ENCODE data around the gene VNN1. TPM values are rescaled to one million over a fixed set of nuclear protein-coding genes. Genes with fewer than 3 reads are reported as not detected.
A peak's percentile ranks its signal among the peaks of the same experiment; 100 is the strongest.

The VNN1 gene
- total RNA-seq, 1 donor from 2014 or later = not detected

DNA sequence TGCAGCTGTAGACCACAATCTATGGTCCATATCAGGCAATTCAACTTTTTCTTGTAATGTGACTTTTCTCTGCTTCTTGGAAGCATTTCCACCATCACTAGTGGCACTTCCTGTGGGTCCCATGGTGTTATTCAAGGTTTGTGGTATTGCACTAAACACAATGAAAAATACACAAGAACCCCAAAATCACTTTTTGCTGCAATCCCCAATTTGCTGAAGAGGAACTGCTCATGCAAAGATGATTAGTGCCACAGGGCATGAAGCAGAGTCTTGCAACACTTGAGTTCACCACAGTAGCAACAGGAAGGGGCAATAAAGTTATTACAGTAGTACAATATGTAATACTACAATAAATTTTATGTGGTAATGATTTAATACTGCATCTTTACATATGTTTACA is 38.1 kb downstream of the VNN1 start:
- TF ChIP-seq, protein P1, sequence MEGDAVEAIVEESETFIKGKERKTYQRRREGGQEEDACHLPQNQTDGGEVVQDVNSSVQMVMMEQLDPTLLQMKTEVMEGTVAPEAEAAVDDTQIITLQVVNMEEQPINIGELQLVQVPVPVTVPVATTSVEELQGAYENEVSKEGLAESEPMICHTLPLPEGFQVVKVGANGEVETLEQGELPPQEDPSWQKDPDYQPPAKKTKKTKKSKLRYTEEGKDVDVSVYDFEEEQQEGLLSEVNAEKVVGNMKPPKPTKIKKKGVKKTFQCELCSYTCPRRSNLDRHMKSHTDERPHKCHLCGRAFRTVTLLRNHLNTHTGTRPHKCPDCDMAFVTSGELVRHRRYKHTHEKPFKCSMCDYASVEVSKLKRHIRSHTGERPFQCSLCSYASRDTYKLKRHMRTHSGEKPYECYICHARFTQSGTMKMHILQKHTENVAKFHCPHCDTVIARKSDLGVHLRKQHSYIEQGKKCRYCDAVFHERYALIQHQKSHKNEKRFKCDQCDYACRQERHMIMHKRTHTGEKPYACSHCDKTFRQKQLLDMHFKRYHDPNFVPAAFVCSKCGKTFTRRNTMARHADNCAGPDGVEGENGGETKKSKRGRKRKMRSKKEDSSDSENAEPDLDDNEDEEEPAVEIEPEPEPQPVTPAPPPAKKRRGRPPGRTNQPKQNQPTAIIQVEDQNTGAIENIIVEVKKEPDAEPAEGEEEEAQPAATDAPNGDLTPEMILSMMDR (IDR thresholded peaks at IDR 0.05) = no peak
- no peaks in the 10 kb centered on the region for H3K36me3 Mint-ChIP-seq (ENCODE audit: low read depth)
- peaks cover 12% of the 10 kb centered on the region for H3K27me3 Mint-ChIP-seq (ENCODE audit: low read depth)
- no peak overlapping the region for H3K4me3 Mint-ChIP-seq (ENCODE audit: unreplicated experiment)
- H3K27ac Mint-ChIP-seq (ENCODE audit: unreplicated experiment) = no peak overlapping the region
- no peaks in the 10 kb centered on the region for H3K9me3 Mint-ChIP-seq (ENCODE audit: low read depth)
- no peaks in the 10 kb centered on the region for H3K4me1 Mint-ChIP-seq (ENCODE audit: low read depth)
- no peak for DNase-seq (ENCODE audit: low spot score)

DNA sequence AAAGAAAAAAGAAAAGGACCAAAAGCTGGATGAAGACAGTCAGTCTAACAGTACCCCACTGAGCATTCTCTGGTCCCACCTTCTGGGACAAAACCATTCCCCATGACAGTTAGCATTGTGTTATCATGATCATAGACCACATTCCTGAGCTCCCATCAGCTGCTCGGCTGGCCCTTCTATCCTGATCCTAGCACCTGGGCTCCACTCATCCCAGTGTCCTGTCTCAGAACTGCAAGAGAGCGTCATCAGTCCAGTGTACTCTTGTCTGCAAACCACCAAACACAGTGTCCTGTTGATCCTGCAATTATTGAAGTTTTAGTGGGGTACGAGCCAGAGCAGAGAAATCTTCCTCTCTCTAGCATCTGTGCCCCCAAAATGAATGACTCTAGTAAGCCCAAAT is 38.9 kb downstream of the VNN1 start:
- Mint-ChIP-seq H3K27me3 (ENCODE audit: low read depth) (peaks cover 12% of the 10 kb centered on the region), H3K4me1 (ENCODE audit: low read depth) (no peaks in the 10 kb centered on the region), H3K36me3 (ENCODE audit: low read depth) (no peaks in the 10 kb centered on the region), H3K4me3 (ENCODE audit: unreplicated experiment) (no peak overlapping the region), H3K9me3 (ENCODE audit: low read depth) (no peaks in the 10 kb centered on the region), H3K27ac (ENCODE audit: unreplicated experiment) (no peak overlapping the region)
- TF ChIP-seq, protein P1 (IDR thresholded peaks at IDR 0.05) = no peak
- DNase-seq (ENCODE audit: low spot score) = no peak

DNA sequence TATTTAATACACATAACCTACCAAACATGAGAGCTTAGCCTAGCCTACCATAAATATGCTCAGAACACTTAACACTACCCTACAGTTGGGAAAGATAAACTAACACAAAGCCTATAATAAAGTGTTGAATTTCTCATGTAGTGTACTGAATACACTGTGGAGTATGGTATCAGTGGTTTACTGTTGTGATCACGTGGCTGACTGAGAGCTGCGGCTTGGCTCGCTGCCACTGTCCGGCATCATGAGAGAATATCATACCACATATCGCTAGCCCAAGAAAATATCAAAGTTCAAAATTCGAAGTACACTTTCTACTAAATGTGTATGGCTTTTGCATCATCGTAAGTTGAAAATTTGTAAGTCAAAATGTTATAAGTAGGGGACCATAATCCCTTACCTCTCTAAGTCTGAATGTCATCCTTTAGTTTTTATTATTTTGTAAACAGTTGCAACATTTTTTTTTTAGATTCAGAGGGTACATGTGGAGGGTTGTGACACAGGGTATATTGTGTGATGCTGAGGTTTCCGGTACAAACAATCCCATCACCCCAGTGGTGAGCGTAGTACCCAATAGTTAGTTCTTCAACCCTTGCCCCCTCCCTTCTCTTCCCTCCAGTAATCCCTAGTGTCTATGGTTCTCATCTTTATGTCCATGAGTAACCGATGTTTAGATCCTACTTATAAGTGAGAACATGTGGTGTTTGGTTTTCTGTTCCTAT is 40.3 kb downstream of the VNN1 start:
- no peak overlapping the region for H3K27ac Mint-ChIP-seq (ENCODE audit: unreplicated experiment)
- peaks cover 2% of the 10 kb centered on the region for H3K4me1 Mint-ChIP-seq (ENCODE audit: low read depth)
- H3K36me3 Mint-ChIP-seq (ENCODE audit: low read depth) = no peaks in the 10 kb centered on the region
- H3K4me3 Mint-ChIP-seq (ENCODE audit: unreplicated experiment) = no peak overlapping the region
- no peak for DNase-seq (ENCODE audit: low spot score)
- H3K9me3 Mint-ChIP-seq (ENCODE audit: low read depth) = no peaks in the 10 kb centered on the region
- peaks cover 14% of the 10 kb centered on the region for H3K27me3 Mint-ChIP-seq (ENCODE audit: low read depth)
- TF ChIP-seq, protein P1 (IDR thresholded peaks at IDR 0.05) = no peak

DNA sequence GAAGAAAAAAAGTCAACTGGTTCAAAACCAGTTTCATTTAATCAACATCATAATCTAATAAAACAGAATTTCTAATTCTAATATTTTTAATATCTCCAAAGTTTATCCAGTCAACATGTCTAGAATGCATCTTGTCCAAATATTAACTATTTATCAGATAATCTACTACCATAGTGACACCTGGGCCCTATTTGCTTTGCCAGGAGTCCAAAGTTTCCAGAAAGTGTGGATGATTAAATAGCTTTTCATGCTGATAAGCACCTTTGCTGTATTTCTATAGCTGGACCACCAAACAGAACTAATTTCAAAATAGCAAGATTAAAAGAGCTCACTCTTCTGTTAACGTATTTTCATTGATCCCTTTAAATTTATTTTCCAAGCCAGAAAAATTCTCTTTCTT is 42.6 kb downstream of the VNN1 start:
- Mint-ChIP-seq H3K4me1 (ENCODE audit: low read depth) (peaks cover 2% of the 10 kb centered on the region), H3K27ac (ENCODE audit: unreplicated experiment) (no peak overlapping the region), H3K36me3 (ENCODE audit: low read depth) (no peaks in the 10 kb centered on the region), H3K4me3 (ENCODE audit: unreplicated experiment) (no peak overlapping the region), H3K27me3 (ENCODE audit: low read depth) (peaks cover 14% of the 10 kb centered on the region), H3K9me3 (ENCODE audit: low read depth) (no peaks in the 10 kb centered on the region)
- TF ChIP-seq, protein P1 (IDR thresholded peaks at IDR 0.05) = no peak
- no peak for DNase-seq (ENCODE audit: low spot score)

DNA sequence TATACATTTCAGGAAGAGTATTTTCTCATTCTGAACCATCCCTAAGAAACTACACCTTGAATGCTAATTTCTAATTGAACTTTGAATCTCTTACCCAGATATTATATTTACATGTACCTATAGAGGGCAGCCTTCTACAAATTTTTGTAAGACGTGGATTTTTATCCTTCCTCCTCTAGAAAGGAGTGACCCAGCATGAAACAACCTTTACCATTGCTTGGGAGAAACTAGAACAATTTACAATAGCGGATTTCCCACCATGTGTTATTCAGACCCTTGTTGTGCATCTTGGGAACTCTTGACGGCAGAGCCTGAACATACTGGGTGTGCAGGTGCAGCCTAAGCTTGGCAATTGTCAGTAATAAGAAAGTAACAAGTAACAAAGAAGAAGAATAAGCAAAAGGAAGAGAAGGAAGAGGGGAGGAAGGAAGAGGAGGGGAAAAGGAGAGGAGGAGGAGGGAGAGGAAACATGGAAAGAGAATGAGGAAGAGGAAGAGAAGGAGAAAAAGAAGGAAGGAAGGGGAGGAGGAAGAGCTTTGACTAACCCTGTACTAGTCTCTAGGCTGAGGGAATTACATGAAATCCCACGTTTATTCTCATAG is 44.1 kb downstream of the VNN1 start:
- DNase-seq (ENCODE audit: low spot score) = no peak
- no peak overlapping the region for H3K27ac Mint-ChIP-seq (ENCODE audit: unreplicated experiment)
- H3K4me1 Mint-ChIP-seq (ENCODE audit: low read depth) = peaks cover 2% of the 10 kb centered on the region
- peaks cover 7% of the 10 kb centered on the region for H3K9me3 Mint-ChIP-seq (ENCODE audit: low read depth)
- TF ChIP-seq, protein P1 (IDR thresholded peaks at IDR 0.05) = peak; percentile 87
- H3K27me3 Mint-ChIP-seq (ENCODE audit: low read depth) = peaks cover 9% of the 10 kb centered on the region
- no peak overlapping the region for H3K4me3 Mint-ChIP-seq (ENCODE audit: unreplicated experiment)
- peaks cover 2% of the 10 kb centered on the region for H3K36me3 Mint-ChIP-seq (ENCODE audit: low read depth)

Measured in chondrocyte (in vitro differentiated cells).